Measurements from ENCODE around the gene RREB1. TPM values are rescaled to one million over a fixed set of nuclear protein-coding genes. Genes with fewer than 3 reads are reported as not detected.

RREB1 gene
- total and polyA plus RNA-seq, 2 experiments from 2014 or later: 8.5 to 25.5 TPM

GRCh38 chr6:7184502-7184901, 76.7 kb downstream of the RREB1 start:
- Histone ChIP-seq H3K79me2 (replicated peaks; ENCODE audit: insufficient read depth) (no peaks in the 10 kb centered on the region), H3K9me2 (ENCODE audit: insufficient read depth) (no peaks in the 10 kb centered on the region), H3K36me3 (ENCODE audit: insufficient read depth) (peaks cover 4% of the 10 kb centered on the region; the same call in 1 of the 2 replicates), H3K27ac (ENCODE audit: low read depth) (no peak overlapping the region), H3K4me3 (no peak overlapping the region), H3K4me2 (no peak overlapping the region), H4K20me1 (replicated peaks; ENCODE audit: insufficient read depth) (no peaks in the 10 kb centered on the region), H3K4me1 (ENCODE audit: insufficient read depth) (no peaks in the 10 kb centered on the region), H2AFZ (no peak overlapping the region), H3F3A (replicated peaks; ENCODE audit: low read depth) (no peaks in the 10 kb centered on the region), H3K27me3 (ENCODE audit: insufficient read depth) (no peaks in the 10 kb centered on the region)
- Mint-ChIP-seq H3K9me3 (no peaks in the 10 kb centered on the region), H3K27ac (no peak overlapping the region), H3K27me3 (ENCODE audit: insufficient read depth, low read depth, poor library complexity) (no peaks in the 10 kb centered on the region), H3K36me3 (ENCODE audit: low read depth) (peaks cover 46% of the 10 kb centered on the region), H3K4me1 (no peaks in the 10 kb centered on the region; the same call in 2 of the 3 replicates), H3K4me3 (no peak overlapping the region)
- TF ChIP-seq ZNF114 (CRISPR knock-in tag; IDR thresholded peaks at IDR 0.05) (no peak), EZH2phosphoT487 (IDR thresholded peaks at IDR 0.05; ENCODE audit: unreplicated experiment) (no peak), POLR2AphosphoS5 (IDR thresholded peaks at IDR 0.05; ENCODE audit: low read depth) (no peak), CREB1 (CRISPR knock-in tag; IDR thresholded peaks at IDR 0.05; ENCODE audit: low read depth) (no peak), EZH2 (IDR thresholded peaks at IDR 0.05; ENCODE audit: low read depth, unreplicated experiment) (no peak), NANOG (IDR thresholded peaks at IDR 0.05; ENCODE audit: borderline replicate concordance) (no peak), CTCF (conservative IDR thresholded peaks at IDR 0.05; ENCODE audit: low read depth in 2 of 2) (no peak), ETS1 (IDR thresholded peaks at IDR 0.05) (no peak), JUNB (IDR thresholded peaks at IDR 0.05; ENCODE audit: unreplicated experiment) (no peak), ZNF331 (CRISPR knock-in tag; IDR thresholded peaks at IDR 0.05; ENCODE audit: low read depth) (no peak), REST (IDR thresholded peaks at IDR 0.05; ENCODE audit: unreplicated experiment) (no peak), STAT1 (IDR thresholded peaks at IDR 0.05; ENCODE audit: unreplicated experiment) (no peak), ZNF462 (CRISPR knock-in tag; IDR thresholded peaks at IDR 0.05) (no peak)
- ATAC-seq (no peak), DNase-seq (ENCODE audit: low spot score) (no peak)

Data from GM23338 (cell line).